H1 (cell line): ENCODE results near the gene CD47. TPM values are rescaled to one million over a fixed set of nuclear protein-coding genes. Genes with fewer than 3 reads are reported as not detected.

Experiments used
- CTCF ChIA-PET: fragments of 300-600 bp; sonication (Branson Sonifier 250); formaldehyde crosslinking; loops from one replicate; lab custom pipeline; 2021; ENCODE audit not compliant: partially characterized antibody; lab: Charles Lee
- POLR2A ChIA-PET: fragments of 300-600 bp; sonication (Branson Sonifier 250); formaldehyde crosslinking; loops from one replicate; lab custom pipeline; 2021; ENCODE audit warnings: inconsistent platforms; ENCODE audit not compliant: partially characterized antibody; lab: Charles Lee
- DNase-seq, 2 experiments: peaks; one replicate each; pipeline versions ENCODE4 v3.0.0 to v3.0.0-alpha.2; 2010 to 2022; ENCODE audit warnings: low spot score in 2 of 2, low read depth in 1 of 2, mixed read lengths in 1 of 2
- FAIRE-seq: peaks from 2 replicates; lab custom pipeline; 2011; peaks lifted over from hg19 to GRCh38; lab: Jason Lieb, UNC
- H2AFZ ChIP-seq: 2 replicates; pipeline ENCODE4 v1.8.1; 2012; ENCODE audit warnings: low read length, inconsistent platforms
- H2AK5ac ChIP-seq: 2 replicates; pipeline ENCODE4 v1.6.1; 2013; ENCODE audit warnings: low read depth, low read length
- H2BK120ac ChIP-seq: replicated peaks from 2 replicates; pipeline ENCODE3; 2013; ENCODE audit warnings: low read depth, low read length, inconsistent platforms
- H2BK12ac ChIP-seq: 2 replicates; pipeline ENCODE4 v1.6.1; 2013; ENCODE audit warnings: low read depth, low read length
- H2BK15ac ChIP-seq: 2 replicates; pipeline ENCODE4 v1.6.1; 2013; ENCODE audit warnings: low read length
- H2BK20ac ChIP-seq: 2 replicates; pipeline ENCODE4 v1.6.1; 2013; ENCODE audit warnings: low read length
- H2BK5ac ChIP-seq: 2 replicates; pipeline ENCODE4 v1.6.1; 2013; ENCODE audit warnings: low read depth, low read length
- H3K14ac ChIP-seq: 2 replicates; pipeline ENCODE4 v1.6.1; 2013; ENCODE audit warnings: inconsistent platforms; ENCODE audit not compliant: insufficient read length
- H3K18ac ChIP-seq: 2 replicates; pipeline ENCODE4 v1.6.1; 2013; ENCODE audit warnings: low read length; ENCODE audit errors: extremely low read depth
- H3K23ac ChIP-seq: 2 replicates; pipeline ENCODE4 v1.6.1; 2013; ENCODE audit warnings: inconsistent platforms; ENCODE audit not compliant: insufficient read length
- H3K23me2 ChIP-seq: 2 replicates; pipeline ENCODE4 v1.6.1; 2013; ENCODE audit warnings: low read depth, low read length
- H3K27ac ChIP-seq: 2 replicates; pipeline ENCODE4 v1.6.1; 2011; ENCODE audit warnings: low read depth, low read length, inconsistent platforms
- H3K27me3 ChIP-seq, 4 experiments: replicated peaks in 1 of 4; 1 replicate in 1 of 4; 2 replicates in 3 of 4; pipeline versions ENCODE4 v1.6.1 to v1.8.1; 2011 to 2013; ENCODE audit warnings: low read length in 3 of 4, mild to moderate bottlenecking in 3 of 4, inconsistent platforms in 2 of 4, mixed read lengths in 2 of 4, moderate library complexity in 1 of 4; ENCODE audit not compliant: control insufficient read depth in 3 of 4, insufficient read depth in 3 of 4; ENCODE audit errors: extremely low read depth in 1 of 4
- H3K36me3 ChIP-seq, 4 experiments: 2 replicates each; pipeline versions ENCODE4 v1.6.1 to v1.8.1; 2011 to 2013; ENCODE audit warnings: mild to moderate bottlenecking in 4 of 4, low read length in 3 of 4, moderate library complexity in 2 of 4, control low read depth in 1 of 4, inconsistent platforms in 1 of 4; ENCODE audit not compliant: insufficient read depth in 4 of 4, control insufficient read depth in 2 of 4
- H3K4ac ChIP-seq: replicated peaks from 2 replicates; pipeline ENCODE3; 2013; ENCODE audit warnings: low read length, low read depth, mixed read lengths, inconsistent platforms; ENCODE audit not compliant: insufficient read length
- H3K4me1 ChIP-seq, 4 experiments: replicated peaks in 1 of 4; 1 replicate in 1 of 4; 2 replicates in 3 of 4; pipeline versions ENCODE4 v1.6.1 to v1.8.1; 2011 to 2013; ENCODE audit warnings: low read length in 3 of 4, inconsistent platforms in 2 of 4, mixed read lengths in 1 of 4; ENCODE audit not compliant: insufficient read depth in 4 of 4, control insufficient read depth in 3 of 4
- H3K4me2 ChIP-seq, 2 experiments: 2 replicates each; pipeline versions ENCODE4 v1.6.1 to v1.8.1; 2011 to 2013; ENCODE audit warnings: low read depth in 2 of 2, low read length in 2 of 2, control low read depth in 1 of 2, inconsistent platforms in 1 of 2, mild to moderate bottlenecking in 1 of 2; ENCODE audit not compliant: insufficient read depth in 1 of 2
- H3K4me3 ChIP-seq, 4 experiments: fragments of 200-600, 300-600 bp in 1 of 4; sonication (generic), shearing (Covaris generic), sonication (Bioruptor Twin) in 1 of 4; 2 replicates each; pipeline versions ENCODE4 v1.5.1 to v1.8.1; 2011 to 2016; ENCODE audit warnings: low read length in 4 of 4, low read depth in 3 of 4, control low read depth in 2 of 4, inconsistent platforms in 2 of 4, mild to moderate bottlenecking in 2 of 4, mixed read lengths in 1 of 4, moderate library complexity in 1 of 4; ENCODE audit not compliant: insufficient read depth in 2 of 4; ENCODE audit errors: extremely low read depth in 1 of 4
- H3K56ac ChIP-seq: replicated peaks from 2 replicates; pipeline ENCODE3; 2013; ENCODE audit warnings: low read depth, mild to moderate bottlenecking, mixed read lengths, low read length, inconsistent platforms; ENCODE audit not compliant: insufficient read length
- H3K79me1 ChIP-seq: 2 replicates; pipeline ENCODE4 v1.6.1; 2013; ENCODE audit warnings: low read depth, low read length, control low read depth
- H3K79me2 ChIP-seq, 2 experiments: 2 replicates each; pipeline versions ENCODE4 v1.6.1 to v1.8.1; 2012 to 2013; ENCODE audit warnings: low read length in 2 of 2, mild to moderate bottlenecking in 2 of 2, inconsistent platforms in 1 of 2; ENCODE audit not compliant: insufficient read depth in 2 of 2, control insufficient read depth in 1 of 2
- H3K9ac ChIP-seq, 4 experiments: replicated peaks in 1 of 4; 1 replicate in 1 of 4; 2 replicates in 3 of 4; pipeline versions ENCODE4 v1.6.1 to v1.8.1; 2011 to 2013; ENCODE audit warnings: low read depth in 3 of 4, low read length in 3 of 4, control low read depth in 2 of 4, mild to moderate bottlenecking in 2 of 4, moderate library complexity in 2 of 4, inconsistent platforms in 1 of 4; ENCODE audit errors: extremely low read depth in 1 of 4
- H3K9me3 ChIP-seq, 2 experiments: 2 replicates each; pipeline versions ENCODE4 v1.6.1 to v1.8.1; 2012 to 2013; ENCODE audit warnings: mild to moderate bottlenecking in 2 of 2, moderate library complexity in 2 of 2, control low read depth in 1 of 2, inconsistent platforms in 1 of 2, low read depth in 1 of 2, low read length in 1 of 2, mixed read lengths in 1 of 2; ENCODE audit not compliant: insufficient read depth in 2 of 2
- H4K20me1 ChIP-seq, 2 experiments: replicated peaks in 1 of 2; 2 replicates each; pipeline versions ENCODE3 to v1.8.1; 2011 to 2013; ENCODE audit warnings: inconsistent platforms in 2 of 2, low read length in 2 of 2, mild to moderate bottlenecking in 1 of 2; ENCODE audit not compliant: insufficient read depth in 2 of 2, control insufficient read depth in 1 of 2
- H4K5ac ChIP-seq: 2 replicates; pipeline ENCODE4 v1.6.1; 2013; ENCODE audit warnings: low read length, low read depth, mixed read lengths, inconsistent platforms; ENCODE audit not compliant: insufficient read length
- H4K8ac ChIP-seq: 2 replicates; pipeline ENCODE4 v1.8.0; 2013; ENCODE audit warnings: mild to moderate bottlenecking, moderate library complexity, low read length, inconsistent platforms; ENCODE audit not compliant: insufficient read depth; ENCODE audit errors: extremely low read depth
- H4K91ac ChIP-seq: replicated peaks from 2 replicates; pipeline ENCODE3; 2013; ENCODE audit warnings: low read length, mixed read lengths, inconsistent platforms; ENCODE audit not compliant: insufficient read length
- BACH1 ChIP-seq: IDR thresholded peaks from 2 replicates; pipeline ENCODE4 v1.6.1; 2012; ENCODE audit warnings: low read length, improper control_type of control experiment
- CREB1 ChIP-seq: IDR thresholded peaks from 2 replicates; pipeline ENCODE4 v1.6.1; 2012; ENCODE audit warnings: inconsistent platforms
- CTCF ChIP-seq, 3 experiments: IDR thresholded peaks; 1 replicate in 2 of 3; 2 replicates in 1 of 3; pipeline versions ENCODE4 v1.5.1 to v1.6.1; 2011; ENCODE audit warnings: low read length in 3 of 3, mild to moderate bottlenecking in 3 of 3, inconsistent platforms in 2 of 3, low read depth in 1 of 3, moderate library complexity in 1 of 3; ENCODE audit not compliant: insufficient read depth in 1 of 3; ENCODE audit errors: control extremely low read depth in 1 of 3
- EGR1 ChIP-seq: IDR thresholded peaks from 2 replicates; pipeline ENCODE4 v1.6.1; 2011; ENCODE audit warnings: low read depth, low read length, borderline replicate concordance
- FOSL1 ChIP-seq: IDR thresholded peaks from 2 replicates; pipeline ENCODE4 v1.6.1; 2011; ENCODE audit warnings: mild to moderate bottlenecking, low read depth, low read length, moderate library complexity; ENCODE audit not compliant: insufficient read depth
- HDAC6 ChIP-seq: IDR thresholded peaks from one replicate; pipeline ENCODE4 v1.7.1; 2012; ENCODE audit warnings: low read depth, mild to moderate bottlenecking, inconsistent platforms, low read length, moderate library complexity
- KDM1A ChIP-seq: fragments of 200-600, 300-600 bp; sonication (generic); IDR thresholded peaks from 2 replicates; pipeline ENCODE4 v1.7.1; 2016; ENCODE audit warnings: mild to moderate bottlenecking, low read length, borderline replicate concordance
- KDM4A ChIP-seq: IDR thresholded peaks from one replicate; pipeline ENCODE4 v1.7.1; 2012; ENCODE audit warnings: low read depth, mild to moderate bottlenecking, moderate library complexity, low read length, inconsistent platforms; ENCODE audit not compliant: severe bottlenecking
- MAX ChIP-seq: IDR thresholded peaks from 2 replicates; pipeline ENCODE4 v1.6.1; 2012; ENCODE audit warnings: inconsistent platforms
- POLR2A ChIP-seq, 2 experiments: IDR thresholded peaks; 1 replicate in 1 of 2; 2 replicates in 1 of 2; pipeline ENCODE4 v1.6.1; 2011; ENCODE audit warnings: low read depth in 2 of 2, low read length in 2 of 2, mild to moderate bottlenecking in 2 of 2; ENCODE audit errors: control extremely low read depth in 1 of 2
- RAD21 ChIP-seq, 2 experiments: IDR thresholded peaks in 1 of 2; conservative IDR thresholded peaks in 1 of 2; 2 replicates each; pipeline ENCODE4 v1.6.1; 2011; ENCODE audit warnings: low read depth in 2 of 2, low read length in 2 of 2, improper control_type of control experiment in 1 of 2, inconsistent platforms in 1 of 2, mild to moderate bottlenecking in 1 of 2, moderate library complexity in 1 of 2
- RFX5 ChIP-seq: IDR thresholded peaks from 2 replicates; pipeline ENCODE4 v1.6.1; 2011; ENCODE audit warnings: low read depth, low read length, improper control_type of control experiment, borderline replicate concordance
- SP2 ChIP-seq: IDR thresholded peaks from 2 replicates; pipeline ENCODE4 v1.6.1; 2012; ENCODE audit warnings: mild to moderate bottlenecking, low read length, inconsistent platforms
- polyA plus RNA-seq, 7 experiments: library from polyadenylated mRNA; depleted of rRNA in 3 of 7; stranded (reverse) in 5 of 7; unstranded in 2 of 7; fragments of >200 nt in 5 of 7; fragments of 200-250 nt in 2 of 7; gene quantifications; 1 replicate in 5 of 7; 2 replicates in 1 of 7; 4 replicates in 1 of 7; pipeline versions ENCODE4 v1.2.1 to v1.2.3, GENCODE V29; 2011 to 2013; ENCODE audit warnings: missing spikeins in 2 of 7, mixed read lengths in 2 of 7
- total RNA-seq: library from RNA; stranded (reverse); fragmentation: NEBNext Ultra II Directional; extraction: Animal tissue kit (Norgen Biotek cat#: 25700); gene quantifications from 2 replicates; pipeline ENCODE4 v1.2.1, GENCODE V29; 2021

The CD47 gene
- total and polyA plus RNA-seq, 2 of the 8 experiments (the other 6 are each of a cell fraction or from before 2014, with no cell fraction given) = 14.4 to 19.3 TPM

- Histone ChIP-seq H3K27me3 (peaks cover 10 to 19% (median 15%) of the 10 kb centered on the region in 4 experiments), H2BK20ac (no peak overlapping the region), H2AFZ (no peak overlapping the region), H3K9ac (no peak overlapping the region), H3K23me2 (peaks cover 10% of the 10 kb centered on the region; the same call in 1 of the 2 replicates), H4K5ac (no peak overlapping the region), H3K23ac (no peak overlapping the region), H2BK15ac (no peak overlapping the region), H4K8ac (no peak overlapping the region), H3K4ac (no peak overlapping the region), H3K4me2 (no peak overlapping the region), H3K79me1 (no peaks in the 10 kb centered on the region), H4K20me1 (peaks cover 0 to 1% of the 10 kb centered on the region in 2 experiments), H3K79me2 (peaks cover 0 to 4% of the 10 kb centered on the region in 2 experiments; a peak in 1 of 4 replicates), H3K36me3 (no peaks in the 10 kb centered on the region), H2BK12ac (no peak overlapping the region), H2BK5ac (no peak overlapping the region), H3K18ac (no peak overlapping the region), H3K4me3 (no peak overlapping the region), H4K91ac (no peak overlapping the region), H3K4me1 (peaks cover 0 to 3% (median 1%) of the 10 kb centered on the region in 4 experiments; a peak in 3 of 7 replicates), H3K27ac (no peak overlapping the region), H3K56ac (no peak overlapping the region), H3K9me3 (peaks cover 0 to 4% of the 10 kb centered on the region in 2 experiments; a peak in 1 of 4 replicates), H2BK120ac (no peak overlapping the region), H3K14ac (no peak overlapping the region), H2AK5ac (no peak overlapping the region)
- no peak for FAIRE-seq
- POLR2A ChIA-PET = no interaction called here
- no peak for DNase-seq
- CTCF ChIA-PET = interaction anchor here (0.7 kb wide), 1 partner anchor 49 kb away, joined by 4 read pairs; no protein-coding TSS in a partner anchor
- TF ChIP-seq POLR2A (IDR thresholded peaks at IDR 0.05; ENCODE audit: control extremely low read depth in 1 of 2, low read depth in 2 of 2, low read length in 2 of 2) (no peak), EGR1 (no peak), KDM4A (no peak), SP2 (no peak), FOSL1 (no peak), MAX (no peak), BACH1 (no peak), HDAC6 (no peak), RAD21 (IDR thresholded peaks at IDR 0.05 in 1 of 2, conservative IDR thresholded peaks at IDR 0.05 in 1 of 2; ENCODE audit: low read depth in 2 of 2, low read length in 2 of 2) (no peak), RFX5 (no peak), CTCF (IDR thresholded peaks at IDR 0.05; ENCODE audit: control extremely low read depth in 1 of 3, insufficient read depth in 1 of 3, low read depth in 1 of 3, low read length in 3 of 3) (no peak), CREB1 (no peak), KDM1A (no peak)
These were observed 2.2 kb upstream of the CD47 start for GRCh38 chr3:108093021-108093420.
